ENCODE data around the gene TM2D1.

Gene TM2D1

DNA sequence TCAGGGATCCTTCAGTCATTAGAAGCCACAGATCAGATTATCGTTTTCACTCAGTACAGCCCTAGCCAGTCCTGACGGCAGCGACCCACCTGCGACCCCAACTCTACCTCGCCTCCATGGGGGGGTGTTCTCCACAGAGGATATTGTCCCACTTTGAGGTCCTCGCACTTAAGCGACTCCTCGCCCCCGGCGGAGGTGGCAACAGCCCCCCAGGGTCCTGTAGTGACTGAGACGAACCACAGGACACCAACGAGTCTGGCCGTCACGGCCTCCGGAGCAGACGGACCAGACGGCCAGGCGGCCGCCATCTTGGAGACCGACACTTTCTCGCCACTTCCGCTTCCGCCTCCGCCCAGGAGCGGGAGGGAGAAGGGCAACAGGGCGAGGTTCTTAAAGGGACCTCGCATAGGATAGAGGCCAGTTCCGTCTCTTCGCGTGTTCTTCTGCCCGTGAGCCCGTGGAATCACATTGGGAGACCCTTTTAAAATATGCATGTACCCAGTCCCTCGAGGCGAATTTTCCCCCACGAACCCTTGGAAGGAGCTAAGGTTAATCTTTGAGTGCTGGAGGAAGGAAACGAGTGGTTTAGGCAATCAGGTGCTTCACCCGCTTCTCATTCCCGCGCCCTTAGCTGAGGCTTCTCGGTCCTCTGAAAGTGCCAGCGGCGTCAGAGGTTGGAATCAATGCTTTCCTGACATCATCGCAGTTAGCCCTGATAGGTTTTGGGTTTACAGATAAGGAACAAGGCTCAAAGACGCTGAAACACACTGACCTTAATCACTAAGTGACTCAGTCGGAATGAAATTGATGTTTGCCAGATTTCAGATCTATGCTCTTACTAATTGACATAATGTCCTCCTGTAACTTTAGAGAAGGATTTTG is at the start of gene TM2D1:
Gene TM2D1, minus strand, starts transcription at position 329 of the 882 bp plus-strand sequence. Its CDS starts 21 bp downstream, at position 308.
- Mint-ChIP-seq H3K36me3 (ENCODE audit: low read depth) (peaks cover 5% of the 10 kb centered on the region), H3K4me3 (peak within 1 kb of the TSS; percentile 94 to 98 (median 95)), H3K4me1 (peaks cover 22% of the 10 kb centered on the region), H3K27ac (peak within 1 kb of the TSS; percentile 97 to 98 (median 97)), H3K9me3 (no peaks in the 10 kb centered on the region), H3K27me3 (ENCODE audit: low read depth) (no peaks in the 10 kb centered on the region)
- TF ChIP-seq, protein P1, sequence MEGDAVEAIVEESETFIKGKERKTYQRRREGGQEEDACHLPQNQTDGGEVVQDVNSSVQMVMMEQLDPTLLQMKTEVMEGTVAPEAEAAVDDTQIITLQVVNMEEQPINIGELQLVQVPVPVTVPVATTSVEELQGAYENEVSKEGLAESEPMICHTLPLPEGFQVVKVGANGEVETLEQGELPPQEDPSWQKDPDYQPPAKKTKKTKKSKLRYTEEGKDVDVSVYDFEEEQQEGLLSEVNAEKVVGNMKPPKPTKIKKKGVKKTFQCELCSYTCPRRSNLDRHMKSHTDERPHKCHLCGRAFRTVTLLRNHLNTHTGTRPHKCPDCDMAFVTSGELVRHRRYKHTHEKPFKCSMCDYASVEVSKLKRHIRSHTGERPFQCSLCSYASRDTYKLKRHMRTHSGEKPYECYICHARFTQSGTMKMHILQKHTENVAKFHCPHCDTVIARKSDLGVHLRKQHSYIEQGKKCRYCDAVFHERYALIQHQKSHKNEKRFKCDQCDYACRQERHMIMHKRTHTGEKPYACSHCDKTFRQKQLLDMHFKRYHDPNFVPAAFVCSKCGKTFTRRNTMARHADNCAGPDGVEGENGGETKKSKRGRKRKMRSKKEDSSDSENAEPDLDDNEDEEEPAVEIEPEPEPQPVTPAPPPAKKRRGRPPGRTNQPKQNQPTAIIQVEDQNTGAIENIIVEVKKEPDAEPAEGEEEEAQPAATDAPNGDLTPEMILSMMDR (IDR thresholded peaks at IDR 0.05; ENCODE audit: unreplicated experiment in 3 of 3): no peak

DNA sequence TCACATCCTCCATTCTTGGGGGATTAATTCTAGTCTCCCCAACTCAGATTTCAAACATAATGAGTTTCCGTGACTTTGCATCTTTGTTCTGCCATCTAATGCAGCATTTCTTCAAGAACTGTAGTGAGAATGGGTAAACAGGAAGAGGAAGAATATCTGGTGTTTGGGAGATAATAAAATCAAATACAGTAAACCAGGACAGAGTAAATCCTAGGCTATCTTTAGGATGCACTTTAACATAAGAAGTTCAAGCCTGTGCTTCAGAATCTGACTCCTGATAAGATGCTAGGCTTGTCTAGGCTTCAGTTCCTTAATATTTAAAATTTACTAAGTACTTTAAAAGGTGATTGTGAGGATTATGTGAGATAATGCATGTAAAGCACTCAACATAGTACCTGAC is 45.2 kb upstream of the TM2D1 start:
- no peaks in the 10 kb centered on the region for H3K9me3 Mint-ChIP-seq
- TF ChIP-seq, protein P1 (IDR thresholded peaks at IDR 0.05; ENCODE audit: unreplicated experiment in 3 of 3): no peak
- H3K27ac Mint-ChIP-seq: no peak overlapping the region
- H3K4me3 Mint-ChIP-seq: no peak overlapping the region
- no peaks in the 10 kb centered on the region for H3K27me3 Mint-ChIP-seq (ENCODE audit: low read depth)
- H3K4me1 Mint-ChIP-seq: no peaks in the 10 kb centered on the region
- peaks cover 21% of the 10 kb centered on the region for H3K36me3 Mint-ChIP-seq (ENCODE audit: low read depth)

DNA sequence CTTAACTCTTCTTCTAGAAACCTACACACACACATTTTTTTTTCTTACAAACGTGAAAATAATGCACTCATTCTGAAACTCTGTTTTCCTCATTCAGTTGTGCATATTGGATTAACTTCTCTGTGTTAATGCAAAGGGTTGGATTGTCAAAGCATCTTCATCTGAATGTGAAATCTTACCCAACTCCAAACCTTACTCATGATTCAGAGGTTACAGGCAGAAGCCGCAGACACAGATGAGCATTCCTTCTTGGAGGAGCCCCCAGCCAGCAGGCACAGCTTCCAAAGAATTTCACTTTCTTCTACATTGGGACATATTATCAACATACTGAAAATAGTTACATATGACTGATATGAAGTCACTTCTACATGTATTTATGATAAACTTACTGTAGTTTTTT is 33.0 kb upstream of the TM2D1 start:
- no peak overlapping the region for H3K27ac Mint-ChIP-seq
- H3K4me3 Mint-ChIP-seq: no peak overlapping the region
- H3K4me1 Mint-ChIP-seq: no peaks in the 10 kb centered on the region
- no peaks in the 10 kb centered on the region for H3K36me3 Mint-ChIP-seq (ENCODE audit: low read depth)
- H3K9me3 Mint-ChIP-seq: no peaks in the 10 kb centered on the region
- no peaks in the 10 kb centered on the region for H3K27me3 Mint-ChIP-seq (ENCODE audit: low read depth)
- TF ChIP-seq, protein P1 (IDR thresholded peaks at IDR 0.05; ENCODE audit: unreplicated experiment in 3 of 3): no peak

- no peaks in the 10 kb centered on the region for H3K36me3 Mint-ChIP-seq (ENCODE audit: low read depth)
- no peak overlapping the region for H3K27ac Mint-ChIP-seq
- no peaks in the 10 kb centered on the region for H3K27me3 Mint-ChIP-seq (ENCODE audit: low read depth)
- no peaks in the 10 kb centered on the region for H3K4me1 Mint-ChIP-seq
- TF ChIP-seq, protein P1 (IDR thresholded peaks at IDR 0.05; ENCODE audit: unreplicated experiment in 3 of 3): no peak
- no peaks in the 10 kb centered on the region for H3K9me3 Mint-ChIP-seq
- H3K4me3 Mint-ChIP-seq: no peak overlapping the region
Observed at GRCh38 chr1:61756773-61757172, 31.8 kb upstream of the TM2D1 start.

DNA sequence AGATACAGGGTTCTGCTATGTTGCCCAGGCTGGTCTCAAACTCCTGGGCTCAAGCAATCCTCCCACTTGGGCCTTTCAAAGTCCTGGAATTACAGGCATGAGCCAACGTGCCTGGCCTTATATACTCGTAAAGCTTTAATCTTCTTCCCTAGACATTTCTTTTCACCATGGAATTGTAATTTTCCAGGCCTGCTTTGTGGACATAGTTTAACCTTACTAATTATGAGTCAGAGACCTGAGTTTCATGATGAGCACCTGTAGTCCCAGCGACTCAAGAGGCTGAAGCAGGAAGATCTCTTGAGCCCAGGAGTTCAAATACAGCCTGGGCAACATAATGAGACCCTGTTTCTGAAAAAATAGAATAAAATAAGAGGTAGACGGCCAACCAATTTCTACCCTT is 29.6 kb upstream of the TM2D1 start:
- TF ChIP-seq, protein P1 (IDR thresholded peaks at IDR 0.05; ENCODE audit: unreplicated experiment in 3 of 3): no peak
- no peaks in the 10 kb centered on the region for H3K4me1 Mint-ChIP-seq
- H3K27me3 Mint-ChIP-seq (ENCODE audit: low read depth): no peaks in the 10 kb centered on the region
- H3K36me3 Mint-ChIP-seq (ENCODE audit: low read depth): no peaks in the 10 kb centered on the region
- H3K9me3 Mint-ChIP-seq: no peaks in the 10 kb centered on the region
- H3K27ac Mint-ChIP-seq: no peak overlapping the region
- no peak overlapping the region for H3K4me3 Mint-ChIP-seq

Data from nephron (organoid).